GM21526 (cell line): ENCODE data around the gene ACSL5.
"Not testable (repeated sequence)": the region's sequence is repeated elsewhere in the genome, so short reads cannot be mapped to it uniquely, and the experiment has no call there.

Experiments
- ATAC-seq: cut with Tn5 transposase; IDR thresholded peaks from one replicate; pipeline ENCODE4 v1.9.1; 2021; ENCODE audit warnings: moderate library complexity; ENCODE audit not compliant: unreplicated experiment, low FRiP score

Gene ACSL5

GRCh38 chr10:112374724-112375541 is 1.0 kb downstream of the ACSL5 start:
- ATAC-seq, result peak; percentile 54

GRCh38 chr10:112375721-112376395 is 1.9 kb downstream of the ACSL5 start:
- peak; percentile 91 for ATAC-seq

GRCh38 chr10:112376396-112376790 is 2.5 kb downstream of the ACSL5 start:
- ATAC-seq, result peak; percentile 20

- not testable (repeated sequence) for ATAC-seq
These were observed 3.2 kb downstream of the ACSL5 start for GRCh38 chr10:112377116-112377515.

GRCh38 chr10:112379635-112380296 is 5.8 kb downstream of the ACSL5 start:
- ATAC-seq, result no peak

- ATAC-seq, result no peak
These were observed 8.8 kb downstream of the ACSL5 start for GRCh38 chr10:112382515-112383235.

GRCh38 chr10:112383325-112383724 is 9.4 kb downstream of the ACSL5 start:
- no peak for ATAC-seq

GRCh38 chr10:112384141-112384540 is 10.2 kb downstream of the ACSL5 start:
- no peak for ATAC-seq

GRCh38 chr10:112385201-112385600 is 11.3 kb downstream of the ACSL5 start:
- no peak for ATAC-seq

GRCh38 chr10:112388056-112388455 is 14.1 kb downstream of the ACSL5 start:
- not testable (repeated sequence) for ATAC-seq

GRCh38 chr10:112388548-112388947 is 14.6 kb downstream of the ACSL5 start:
- ATAC-seq, result no peak

- ATAC-seq, result peak; percentile 68
These were observed 15.4 kb downstream of the ACSL5 start for GRCh38 chr10:112389271-112389822.

- ATAC-seq, result no peak
These were observed 16.3 kb downstream of the ACSL5 start for GRCh38 chr10:112390125-112390703.

GRCh38 chr10:112393341-112393740 is 19.4 kb downstream of the ACSL5 start:
- ATAC-seq, result no peak

GRCh38 chr10:112393827-112394226 is 19.9 kb downstream of the ACSL5 start:
- ATAC-seq, result no peak

- ATAC-seq, result no peak
These were observed 20.6 kb downstream of the ACSL5 start for GRCh38 chr10:112394475-112394875.

- no peak for ATAC-seq
These were observed 22.1 kb downstream of the ACSL5 start for GRCh38 chr10:112395809-112396530.

- ATAC-seq, result no peak
These were observed 23.7 kb downstream of the ACSL5 start for GRCh38 chr10:112397592-112397991.

- no peak for ATAC-seq
These were observed 29.0 kb downstream of the ACSL5 start for GRCh38 chr10:112402917-112403316.
